ENCODE measurements around the gene MYLK2.

MYLK2 gene

DNA sequence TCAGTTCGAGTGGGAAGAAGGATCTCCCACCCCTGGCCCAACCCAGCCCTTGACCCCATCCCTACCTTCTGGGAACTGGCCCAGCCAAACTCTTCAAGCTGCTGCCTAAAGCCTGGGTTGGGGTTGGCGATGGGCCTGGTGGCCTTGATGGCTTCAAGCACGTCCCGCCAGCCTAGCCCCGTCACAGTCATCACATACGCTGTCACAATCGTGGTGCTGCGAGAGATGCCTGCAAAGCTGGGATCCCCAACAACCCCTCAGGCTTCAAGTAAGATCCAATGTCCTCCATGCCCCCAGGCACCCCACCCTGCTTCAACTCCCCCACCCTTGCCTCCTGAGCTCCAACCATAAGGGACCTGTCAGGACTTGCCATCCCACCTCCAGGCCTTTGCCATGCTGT is 43.4 kb downstream of the MYLK2 start:
- H3F3A ChIP-seq (ENCODE audit: control insufficient read depth, insufficient read depth), result no peaks in the 10 kb centered on the region
- H3K9me3 ChIP-seq (ENCODE audit: control insufficient read depth, insufficient read depth, low read length), result no peaks in the 10 kb centered on the region
- no peaks in the 10 kb centered on the region for H3K9me2 ChIP-seq (replicated peaks; ENCODE audit: control insufficient read depth, low read length)
- peaks cover 7% of the 10 kb centered on the region for H3K4me1 ChIP-seq (ENCODE audit: control insufficient read depth, low read length)
- H3K27me3 ChIP-seq (ENCODE audit: control insufficient read depth, low read length), result peaks cover 44% of the 10 kb centered on the region
- H3K36me3 ChIP-seq (ENCODE audit: control insufficient read depth, low read length), result no peaks in the 10 kb centered on the region
- no peaks in the 10 kb centered on the region for H3K79me2 ChIP-seq (ENCODE audit: control insufficient read depth, low read length)
- H4K20me1 ChIP-seq (ENCODE audit: control insufficient read depth, insufficient read depth, low read depth, low read length), result no peaks in the 10 kb centered on the region
- TF ChIP-seq EZH2phosphoT487 (IDR thresholded peaks at IDR 0.05; ENCODE audit: borderline replicate concordance, low read length), result no peak
- TF ChIP-seq, protein P1, sequence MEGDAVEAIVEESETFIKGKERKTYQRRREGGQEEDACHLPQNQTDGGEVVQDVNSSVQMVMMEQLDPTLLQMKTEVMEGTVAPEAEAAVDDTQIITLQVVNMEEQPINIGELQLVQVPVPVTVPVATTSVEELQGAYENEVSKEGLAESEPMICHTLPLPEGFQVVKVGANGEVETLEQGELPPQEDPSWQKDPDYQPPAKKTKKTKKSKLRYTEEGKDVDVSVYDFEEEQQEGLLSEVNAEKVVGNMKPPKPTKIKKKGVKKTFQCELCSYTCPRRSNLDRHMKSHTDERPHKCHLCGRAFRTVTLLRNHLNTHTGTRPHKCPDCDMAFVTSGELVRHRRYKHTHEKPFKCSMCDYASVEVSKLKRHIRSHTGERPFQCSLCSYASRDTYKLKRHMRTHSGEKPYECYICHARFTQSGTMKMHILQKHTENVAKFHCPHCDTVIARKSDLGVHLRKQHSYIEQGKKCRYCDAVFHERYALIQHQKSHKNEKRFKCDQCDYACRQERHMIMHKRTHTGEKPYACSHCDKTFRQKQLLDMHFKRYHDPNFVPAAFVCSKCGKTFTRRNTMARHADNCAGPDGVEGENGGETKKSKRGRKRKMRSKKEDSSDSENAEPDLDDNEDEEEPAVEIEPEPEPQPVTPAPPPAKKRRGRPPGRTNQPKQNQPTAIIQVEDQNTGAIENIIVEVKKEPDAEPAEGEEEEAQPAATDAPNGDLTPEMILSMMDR (IDR thresholded peaks at IDR 0.05; ENCODE audit: low read depth, low read length, poor library complexity, severe bottlenecking), result no peak
- H3K27ac ChIP-seq (ENCODE audit: low read depth, low read length), result no peak overlapping the region
- no peak overlapping the region for H3K4me2 ChIP-seq (ENCODE audit: low read length)
- no peak overlapping the region for H3K4me3 ChIP-seq (ENCODE audit: low read length)

DNA sequence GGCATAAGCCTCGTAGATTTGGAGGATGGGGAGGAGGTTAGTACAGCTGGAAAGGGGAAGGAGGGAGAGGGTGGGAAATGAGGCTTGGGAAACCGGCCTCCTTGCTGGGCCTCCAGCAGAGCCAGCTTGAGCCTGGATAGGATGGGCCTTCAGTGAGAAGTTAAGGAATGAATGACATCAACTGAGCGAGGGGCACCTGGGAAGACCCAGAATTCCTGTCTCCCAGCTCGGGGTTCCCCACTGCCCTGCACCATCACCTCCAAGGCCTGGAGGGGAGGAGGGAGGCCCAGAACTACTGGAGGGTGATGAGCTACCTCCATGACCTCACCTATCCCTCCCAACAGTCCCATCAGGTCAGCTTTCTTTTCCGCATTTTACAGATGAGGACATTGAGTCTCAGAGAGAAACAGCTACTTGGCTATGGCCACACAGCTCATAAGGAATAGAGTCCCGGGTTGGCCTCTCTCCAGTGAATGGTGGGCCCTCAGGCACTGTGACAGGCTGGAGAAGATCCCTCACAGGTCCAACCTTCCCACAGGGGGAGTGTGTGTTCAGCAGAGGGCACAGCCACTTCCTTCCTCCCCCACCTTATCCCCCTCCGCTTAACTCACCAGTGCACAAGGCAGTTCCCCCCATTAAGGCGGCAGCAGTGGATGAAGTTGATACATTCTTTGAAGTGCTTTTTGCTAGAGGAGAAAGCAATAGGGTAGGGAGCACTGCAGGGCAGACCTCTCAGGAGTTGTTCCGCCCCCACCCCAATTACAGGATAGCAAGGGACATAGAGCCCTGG is 44.3 kb downstream of the MYLK2 start:
- H3K4me3 ChIP-seq (ENCODE audit: low read length), result no peak overlapping the region
- H3K4me1 ChIP-seq (ENCODE audit: control insufficient read depth, low read length), result peaks cover 7% of the 10 kb centered on the region
- H3K9me2 ChIP-seq (replicated peaks; ENCODE audit: control insufficient read depth, low read length), result no peaks in the 10 kb centered on the region
- H3K4me2 ChIP-seq (ENCODE audit: low read length), result no peak overlapping the region
- no peaks in the 10 kb centered on the region for H3F3A ChIP-seq (ENCODE audit: control insufficient read depth, insufficient read depth)
- peaks cover 34% of the 10 kb centered on the region for H3K27me3 ChIP-seq (ENCODE audit: control insufficient read depth, low read length)
- no peak overlapping the region for H3K27ac ChIP-seq (ENCODE audit: low read depth, low read length)
- H3K36me3 ChIP-seq (ENCODE audit: control insufficient read depth, low read length), result no peaks in the 10 kb centered on the region
- TF ChIP-seq EZH2phosphoT487 (IDR thresholded peaks at IDR 0.05; ENCODE audit: borderline replicate concordance, low read length), result no peak
- TF ChIP-seq, protein P1 (IDR thresholded peaks at IDR 0.05; ENCODE audit: low read depth, low read length, poor library complexity, severe bottlenecking), result no peak
- H3K9me3 ChIP-seq (ENCODE audit: control insufficient read depth, insufficient read depth, low read length), result no peaks in the 10 kb centered on the region
- no peaks in the 10 kb centered on the region for H4K20me1 ChIP-seq (ENCODE audit: control insufficient read depth, insufficient read depth, low read depth, low read length)
- no peaks in the 10 kb centered on the region for H3K79me2 ChIP-seq (ENCODE audit: control insufficient read depth, low read length)

DNA sequence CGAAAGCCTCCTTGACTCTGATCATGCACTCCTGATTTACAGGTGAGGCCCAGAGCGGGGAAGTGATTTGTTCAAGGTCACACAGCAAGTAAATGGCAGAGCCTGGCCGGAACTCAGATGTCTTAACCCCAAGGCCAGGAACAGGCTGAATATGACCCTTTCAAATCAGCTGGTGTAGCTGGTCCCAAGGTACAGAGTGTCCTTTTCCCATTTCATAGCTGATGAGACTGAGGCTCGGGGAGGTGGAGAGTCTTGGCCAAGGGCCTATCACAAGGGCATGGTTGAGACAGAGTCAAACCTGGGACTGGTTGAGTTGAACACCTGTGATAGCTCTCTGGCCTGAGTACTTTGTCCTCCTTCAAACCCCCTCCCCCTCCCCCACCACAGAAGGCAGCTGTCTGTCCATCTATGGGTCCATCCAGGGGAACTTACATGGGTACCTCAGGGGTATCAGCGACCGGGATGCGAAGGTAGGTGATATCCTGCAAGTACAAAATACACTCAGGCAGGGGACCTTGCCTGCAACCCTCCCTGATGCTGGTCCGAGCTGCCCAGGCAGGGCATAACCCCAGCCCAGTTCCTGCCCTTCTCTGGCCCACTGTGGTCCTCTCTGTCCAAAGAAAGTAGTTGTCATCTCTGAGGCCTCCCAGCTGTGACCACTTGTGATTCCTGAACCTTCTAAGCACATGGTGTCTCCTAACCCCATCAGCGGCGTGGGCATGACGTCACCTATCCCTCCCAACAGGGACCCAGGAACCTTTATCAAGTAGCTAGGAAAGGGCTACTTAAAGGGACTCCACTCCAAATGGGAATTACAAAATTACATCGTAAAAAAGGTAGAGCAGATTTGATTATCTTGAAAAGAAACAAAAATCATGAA is 45.6 kb downstream of the MYLK2 start:
- Histone ChIP-seq H4K20me1 (ENCODE audit: control insufficient read depth, insufficient read depth, low read depth, low read length) (no peaks in the 10 kb centered on the region), H3K36me3 (ENCODE audit: control insufficient read depth, low read length) (no peaks in the 10 kb centered on the region), H3K27me3 (ENCODE audit: control insufficient read depth, low read length) (peaks cover 34% of the 10 kb centered on the region), H3K4me1 (ENCODE audit: control insufficient read depth, low read length) (peaks cover 19% of the 10 kb centered on the region), H3K9me2 (replicated peaks; ENCODE audit: control insufficient read depth, low read length) (no peaks in the 10 kb centered on the region), H3K27ac (ENCODE audit: low read depth, low read length) (no peak overlapping the region), H3K9me3 (ENCODE audit: control insufficient read depth, insufficient read depth, low read length) (no peaks in the 10 kb centered on the region), H3F3A (ENCODE audit: control insufficient read depth, insufficient read depth) (no peaks in the 10 kb centered on the region), H3K4me2 (ENCODE audit: low read length) (no peak overlapping the region), H3K79me2 (ENCODE audit: control insufficient read depth, low read length) (no peaks in the 10 kb centered on the region), H3K4me3 (ENCODE audit: low read length) (no peak overlapping the region)
- TF ChIP-seq EZH2phosphoT487 (IDR thresholded peaks at IDR 0.05; ENCODE audit: borderline replicate concordance, low read length), result no peak
- TF ChIP-seq, protein P1 (IDR thresholded peaks at IDR 0.05; ENCODE audit: low read depth, low read length, poor library complexity, severe bottlenecking), result no peak

Measured in DOHH2 (cell line).